ENCODE results near the gene SLC1A4. TPM values are rescaled to one million over a fixed set of nuclear protein-coding genes. Genes with fewer than 3 reads are reported as not detected.

SLC1A4 gene
- total RNA-seq, 4 donors from 2014 or later, result 5.9 to 18.7 (median 9.1) TPM

DNA sequence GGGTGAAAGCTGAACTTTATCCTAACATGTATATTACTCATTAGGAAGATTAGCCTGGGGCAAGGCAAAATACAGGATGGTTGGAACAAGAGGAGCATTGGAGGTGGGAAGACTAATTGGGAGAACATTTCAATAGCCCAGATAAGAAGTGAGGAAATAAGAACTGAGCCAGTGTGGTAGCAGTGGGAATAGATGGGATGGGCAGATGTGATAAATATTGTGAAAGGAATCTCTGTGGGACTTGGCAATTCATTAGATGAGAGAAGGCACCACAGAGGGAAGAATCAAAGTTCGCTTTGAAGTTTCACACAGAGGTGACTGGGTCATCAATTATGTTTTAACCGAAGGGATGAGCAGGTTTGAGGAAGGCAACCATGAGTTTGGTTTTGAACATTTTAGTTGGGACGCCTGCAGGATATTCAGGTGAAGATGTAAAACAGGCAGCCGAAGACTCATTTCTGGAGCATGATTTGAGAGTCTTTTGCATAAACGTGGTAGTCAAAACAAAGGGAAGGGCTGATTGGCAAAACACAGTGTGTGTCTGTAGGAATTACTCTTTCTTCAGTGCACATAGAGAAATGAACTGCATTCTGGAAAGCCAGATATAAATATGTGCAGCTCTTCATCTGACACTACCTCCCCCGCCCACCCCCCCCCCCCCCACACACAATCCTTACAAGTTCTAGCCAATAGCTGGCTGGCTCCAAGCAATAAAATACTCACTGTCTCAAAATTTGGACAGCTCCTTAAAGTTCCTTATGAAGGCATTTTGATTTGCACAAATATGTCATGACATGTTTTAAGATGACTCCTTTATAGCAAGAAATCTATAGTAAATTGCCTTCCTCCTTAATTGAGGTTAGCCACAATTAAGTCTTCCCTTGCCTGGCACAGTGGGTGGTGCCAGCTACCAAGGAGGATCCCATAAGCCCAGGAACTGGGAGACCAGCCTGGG is 1.9 kb upstream of the SLC1A4 start:
- Histone ChIP-seq H3K4me3 (peak overlapping the region in 2 of 4 donors; percentile 85 to 88), H3K9me3 (no peaks in the 10 kb centered on the region), H3K36me3 (no peaks in the 10 kb centered on the region), H3K27ac (peak overlapping the region; percentile 94 to 98 (median 96)), H3K27me3 (no peaks in the 10 kb centered on the region), H3K4me1 (peaks cover 6 to 30% (median 24%) of the 10 kb centered on the region in 4 donors)
- no peak for DNase-seq
- intact Hi-C loops (cut with DNase I; ENCODE audit: low total_unique reads), result loop anchor here (5.0 kb wide), 1 partner anchor 335 kb away; the partner anchor contains the start of gene SERTAD2
- in situ Hi-C loops (cut with MboI; ENCODE audit: low pct_ligation_motif_present in 1 of 4, low pct_unique_long_range_greater_than_20kb in 1 of 4, low sequenced_read_pairs in 3 of 4), result no loop called here
- no peak for TF ChIP-seq POLR2AphosphoS5 (IDR thresholded peaks at IDR 0.05)
- TF ChIP-seq, protein P1, sequence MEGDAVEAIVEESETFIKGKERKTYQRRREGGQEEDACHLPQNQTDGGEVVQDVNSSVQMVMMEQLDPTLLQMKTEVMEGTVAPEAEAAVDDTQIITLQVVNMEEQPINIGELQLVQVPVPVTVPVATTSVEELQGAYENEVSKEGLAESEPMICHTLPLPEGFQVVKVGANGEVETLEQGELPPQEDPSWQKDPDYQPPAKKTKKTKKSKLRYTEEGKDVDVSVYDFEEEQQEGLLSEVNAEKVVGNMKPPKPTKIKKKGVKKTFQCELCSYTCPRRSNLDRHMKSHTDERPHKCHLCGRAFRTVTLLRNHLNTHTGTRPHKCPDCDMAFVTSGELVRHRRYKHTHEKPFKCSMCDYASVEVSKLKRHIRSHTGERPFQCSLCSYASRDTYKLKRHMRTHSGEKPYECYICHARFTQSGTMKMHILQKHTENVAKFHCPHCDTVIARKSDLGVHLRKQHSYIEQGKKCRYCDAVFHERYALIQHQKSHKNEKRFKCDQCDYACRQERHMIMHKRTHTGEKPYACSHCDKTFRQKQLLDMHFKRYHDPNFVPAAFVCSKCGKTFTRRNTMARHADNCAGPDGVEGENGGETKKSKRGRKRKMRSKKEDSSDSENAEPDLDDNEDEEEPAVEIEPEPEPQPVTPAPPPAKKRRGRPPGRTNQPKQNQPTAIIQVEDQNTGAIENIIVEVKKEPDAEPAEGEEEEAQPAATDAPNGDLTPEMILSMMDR (IDR thresholded peaks at IDR 0.05), result no peak
- 34 to 67% methylated on average over 5 to 6 of the region's 6 CpGs for WGBS, 2 donors (ENCODE audit: low coverage in 1 of 2)

DNA sequence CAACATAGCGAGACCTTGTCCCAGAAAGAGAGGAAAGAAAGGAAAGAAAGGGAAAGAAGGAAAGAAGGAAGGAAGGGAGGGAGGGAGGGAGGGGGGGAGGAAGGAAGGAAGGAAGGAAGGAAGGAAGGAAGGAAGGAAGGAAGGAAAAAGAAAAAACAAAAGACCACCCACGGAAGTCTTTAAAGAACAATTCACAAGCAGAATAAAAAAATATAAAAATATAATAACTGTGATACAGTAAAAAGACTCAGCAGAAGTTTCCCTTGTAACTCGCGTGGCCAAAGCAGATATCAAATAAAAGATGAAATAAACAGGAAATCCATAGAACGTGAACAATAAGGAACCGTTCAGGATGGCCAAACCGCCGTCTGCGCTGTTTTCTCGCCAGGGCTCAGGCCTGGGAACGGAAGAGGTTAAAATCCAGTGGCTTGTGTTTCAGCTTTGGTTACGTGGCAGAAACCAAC is 1.2 kb upstream of the SLC1A4 start:
- H3K4me1 ChIP-seq, result peaks cover 6 to 34% (median 24%) of the 10 kb centered on the region in 4 donors
- no peaks in the 10 kb centered on the region for H3K36me3 ChIP-seq
- H3K9me3 ChIP-seq, result no peaks in the 10 kb centered on the region
- H3K27me3 ChIP-seq, result no peaks in the 10 kb centered on the region
- H3K27ac ChIP-seq, result peak overlapping the region; percentile 94 to 98 (median 96)
- in situ Hi-C loops (cut with MboI; ENCODE audit: low pct_ligation_motif_present in 1 of 4, low pct_unique_long_range_greater_than_20kb in 1 of 4, low sequenced_read_pairs in 3 of 4) (no loop called here), intact Hi-C loops (cut with DNase I; ENCODE audit: low total_unique reads) (loop anchor here (5.0 kb wide), 1 partner anchor 336 kb away; the partner anchor contains the start of gene SERTAD2)
- no peak for TF ChIP-seq POLR2A (IDR thresholded peaks at IDR 0.05)
- TF ChIP-seq POLR2AphosphoS5 (IDR thresholded peaks at IDR 0.05), result peak in 1 of 3 donors; percentile 54
- TF ChIP-seq, protein P1 (IDR thresholded peaks at IDR 0.05), result no peak
- TF ChIP-seq EP300 (IDR thresholded peaks at IDR 0.05; ENCODE audit: low read depth), result peak; percentile 8
- peak overlapping the region; percentile 59 to 88 (median 81) for H3K4me3 ChIP-seq
- DNase-seq, result no peak
- 2 to 4% methylated on average over 9 to 12 of the region's 12 CpGs for WGBS, 2 donors (ENCODE audit: low coverage in 1 of 2)

DNA sequence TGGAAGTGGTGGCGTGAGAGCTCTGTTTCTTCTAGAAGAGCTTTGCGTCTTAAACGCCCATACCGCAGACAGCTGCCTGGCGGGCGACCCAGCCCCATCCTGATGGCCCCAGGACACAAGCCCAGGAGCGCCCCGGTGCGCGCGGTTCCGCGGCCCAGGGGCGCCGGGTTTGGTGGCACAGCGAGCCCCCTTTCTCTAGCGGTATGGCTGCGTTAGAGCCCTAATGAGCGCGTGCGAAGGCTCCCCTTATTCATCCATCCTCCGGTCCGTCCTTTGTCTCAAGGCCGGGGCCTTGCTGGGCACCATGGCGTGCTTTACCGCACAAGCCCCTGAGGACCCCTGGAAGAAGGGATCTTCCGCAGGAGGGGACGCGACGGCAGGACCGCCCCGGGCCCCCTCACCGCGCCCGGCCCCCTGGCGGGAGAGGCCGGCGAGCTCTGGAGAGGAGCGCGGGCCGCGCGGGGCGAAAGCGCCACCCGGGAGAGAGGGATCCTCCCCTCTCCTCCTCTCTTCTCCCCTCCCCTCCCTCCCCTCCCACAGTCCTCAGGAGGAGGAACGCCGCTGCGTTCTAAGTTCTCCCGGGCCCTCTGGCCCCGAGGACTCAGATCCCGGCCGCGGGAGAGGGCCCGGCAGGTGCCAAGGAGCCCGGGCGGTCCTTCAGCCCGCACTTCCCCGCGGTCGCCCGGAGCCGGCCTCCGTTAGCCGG is 626 bp upstream of the SLC1A4 start:
- Histone ChIP-seq H3K4me1 (peaks cover 6 to 34% (median 24%) of the 10 kb centered on the region in 4 donors), H3K36me3 (no peaks in the 10 kb centered on the region), H3K27ac (peak overlapping the region; percentile 94 to 98 (median 96)), H3K4me3 (peak overlapping the region; percentile 59 to 88 (median 81)), H3K9me3 (no peaks in the 10 kb centered on the region), H3K27me3 (no peaks in the 10 kb centered on the region)
- TF ChIP-seq POLR2AphosphoS5 (IDR thresholded peaks at IDR 0.05) (peak; percentile 28 to 76 (median 37)), POLR2A (IDR thresholded peaks at IDR 0.05) (peak; percentile 62), EP300 (IDR thresholded peaks at IDR 0.05; ENCODE audit: low read depth) (no peak)
- TF ChIP-seq, protein P1 (IDR thresholded peaks at IDR 0.05), result peak; percentile 42 to 67 (median 55)
- DNase-seq, result peak; percentile 79
- 0% methylated on average over 42 of the region's 65 CpGs; no CpG with 5 or more reads in 1 of the 2 donors for WGBS, 2 donors (ENCODE audit: low coverage in 1 of 2)
- intact Hi-C loops (cut with DNase I; ENCODE audit: low total_unique reads) (loop anchor here (5.0 kb wide), 1 partner anchor 336 kb away; the partner anchor contains the start of gene SERTAD2), in situ Hi-C loops (cut with MboI; ENCODE audit: low pct_ligation_motif_present in 1 of 4, low pct_unique_long_range_greater_than_20kb in 1 of 4, low sequenced_read_pairs in 3 of 4) (no loop called here)

Measured in transverse colon (tissue), 4 donors.